ENCODE results near the gene ZNF366.

ZNF366 gene

GRCh38 chr5:72539038-72539437 is 31.8 kb upstream of the ZNF366 start:
- H3K4me2 ChIP-seq (ENCODE audit: low read depth, low read length, poor library complexity, severe bottlenecking): no peak overlapping the region
- no peaks in the 10 kb centered on the region for H4K20me1 ChIP-seq (ENCODE audit: insufficient read depth, low read length, poor library complexity, severe bottlenecking)
- no peaks in the 10 kb centered on the region for H3K27me3 ChIP-seq (ENCODE audit: insufficient read depth, low read length, poor library complexity, severe bottlenecking)
- no peak overlapping the region for H3K9ac ChIP-seq (ENCODE audit: low read depth, low read length, poor library complexity, severe bottlenecking)
- H3K4me3 ChIP-seq (ENCODE audit: low read length, poor library complexity, severe bottlenecking): no peak overlapping the region
- H3K9me2 ChIP-seq (replicated peaks; ENCODE audit: low read depth, low read length): no peaks in the 10 kb centered on the region
- TF ChIP-seq EZH2phosphoT487 (IDR thresholded peaks at IDR 0.05; ENCODE audit: borderline replicate concordance): no peak
- no peak for TF ChIP-seq CTCF (conservative IDR thresholded peaks at IDR 0.05; ENCODE audit: low read length)
- H3F3A ChIP-seq (ENCODE audit: low read depth): no peaks in the 10 kb centered on the region
- no peaks in the 10 kb centered on the region for H3K36me3 ChIP-seq (ENCODE audit: insufficient read depth, low read length)
- no peaks in the 10 kb centered on the region for H3K79me2 ChIP-seq (ENCODE audit: insufficient read depth, low read length)
- H3K4me1 ChIP-seq (ENCODE audit: insufficient read depth, low read length, poor library complexity, severe bottlenecking): no peaks in the 10 kb centered on the region
- H3K9me3 ChIP-seq (ENCODE audit: insufficient read depth, low read depth, low read length): no peaks in the 10 kb centered on the region
- no peak overlapping the region for H2AFZ ChIP-seq (ENCODE audit: low read length)

- Histone ChIP-seq H4K20me1 (ENCODE audit: insufficient read depth, low read length, poor library complexity, severe bottlenecking) (no peaks in the 10 kb centered on the region), H3K4me3 (ENCODE audit: low read length, poor library complexity, severe bottlenecking) (no peak overlapping the region), H3K79me2 (ENCODE audit: insufficient read depth, low read length) (no peaks in the 10 kb centered on the region), H3K9ac (ENCODE audit: low read depth, low read length, poor library complexity, severe bottlenecking) (no peak overlapping the region), H3F3A (ENCODE audit: low read depth) (no peaks in the 10 kb centered on the region), H2AFZ (ENCODE audit: low read length) (no peak overlapping the region), H3K4me1 (ENCODE audit: insufficient read depth, low read length, poor library complexity, severe bottlenecking) (no peaks in the 10 kb centered on the region), H3K36me3 (ENCODE audit: insufficient read depth, low read length) (no peaks in the 10 kb centered on the region), H3K27me3 (ENCODE audit: insufficient read depth, low read length, poor library complexity, severe bottlenecking) (no peaks in the 10 kb centered on the region), H3K4me2 (ENCODE audit: low read depth, low read length, poor library complexity, severe bottlenecking) (no peak overlapping the region), H3K9me3 (ENCODE audit: insufficient read depth, low read depth, low read length) (no peaks in the 10 kb centered on the region), H3K9me2 (replicated peaks; ENCODE audit: low read depth, low read length) (no peaks in the 10 kb centered on the region)
- TF ChIP-seq EZH2phosphoT487 (IDR thresholded peaks at IDR 0.05; ENCODE audit: borderline replicate concordance) (no peak), CTCF (conservative IDR thresholded peaks at IDR 0.05; ENCODE audit: low read length) (no peak)
Observed at GRCh38 chr5:72537166-72537565, 30.0 kb upstream of the ZNF366 start.

GRCh38 chr5:72531496-72532190 is 24.4 kb upstream of the ZNF366 start:
- no peaks in the 10 kb centered on the region for H3K9me3 ChIP-seq (ENCODE audit: insufficient read depth, low read depth, low read length)
- H3K27me3 ChIP-seq (ENCODE audit: insufficient read depth, low read length, poor library complexity, severe bottlenecking): no peaks in the 10 kb centered on the region
- no peaks in the 10 kb centered on the region for H3F3A ChIP-seq (ENCODE audit: low read depth)
- no peaks in the 10 kb centered on the region for H3K4me1 ChIP-seq (ENCODE audit: insufficient read depth, low read length, poor library complexity, severe bottlenecking)
- H2AFZ ChIP-seq (ENCODE audit: low read length): no peak overlapping the region
- TF ChIP-seq EZH2phosphoT487 (IDR thresholded peaks at IDR 0.05; ENCODE audit: borderline replicate concordance) (no peak), CTCF (conservative IDR thresholded peaks at IDR 0.05; ENCODE audit: low read length) (no peak)
- no peaks in the 10 kb centered on the region for H3K79me2 ChIP-seq (ENCODE audit: insufficient read depth, low read length)
- no peaks in the 10 kb centered on the region for H3K36me3 ChIP-seq (ENCODE audit: insufficient read depth, low read length)
- H3K4me2 ChIP-seq (ENCODE audit: low read depth, low read length, poor library complexity, severe bottlenecking): no peak overlapping the region
- no peaks in the 10 kb centered on the region for H4K20me1 ChIP-seq (ENCODE audit: insufficient read depth, low read length, poor library complexity, severe bottlenecking)
- no peak overlapping the region for H3K9ac ChIP-seq (ENCODE audit: low read depth, low read length, poor library complexity, severe bottlenecking)
- H3K4me3 ChIP-seq (ENCODE audit: low read length, poor library complexity, severe bottlenecking): no peak overlapping the region
- H3K9me2 ChIP-seq (replicated peaks; ENCODE audit: low read depth, low read length): no peaks in the 10 kb centered on the region
